ENCODE data around the gene CCDC68. TPM values are rescaled to one million over a fixed set of nuclear protein-coding genes. Genes with fewer than 3 reads are reported as not detected.

The CCDC68 gene
- total and polyA plus RNA-seq, 3 donors from 2014 or later = 8.5 to 54.1 (median 35.7) TPM

DNA sequence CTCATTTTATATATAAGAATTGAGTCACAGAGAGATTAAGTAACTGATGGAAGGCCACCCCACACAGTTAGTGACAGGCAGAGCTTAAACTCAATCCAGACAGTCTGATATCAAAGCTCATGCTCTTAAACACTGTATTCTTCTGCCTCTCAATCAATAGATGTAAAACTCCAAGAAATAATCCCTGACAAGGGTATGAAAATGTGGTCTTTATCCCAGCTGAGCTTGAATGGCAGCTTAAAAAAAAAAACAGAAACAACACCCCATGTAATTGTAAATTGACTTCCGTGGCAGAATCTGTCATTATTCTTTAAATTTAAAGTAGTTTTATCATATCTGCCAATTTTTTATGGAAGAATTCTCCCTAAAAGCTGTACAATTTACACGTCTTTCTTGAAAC, 70.9 kb downstream of the CCDC68 start:
- DNase-seq = no peak
- TF ChIP-seq POLR2A (IDR thresholded peaks at IDR 0.05) = no peak
- TF ChIP-seq, protein P1, sequence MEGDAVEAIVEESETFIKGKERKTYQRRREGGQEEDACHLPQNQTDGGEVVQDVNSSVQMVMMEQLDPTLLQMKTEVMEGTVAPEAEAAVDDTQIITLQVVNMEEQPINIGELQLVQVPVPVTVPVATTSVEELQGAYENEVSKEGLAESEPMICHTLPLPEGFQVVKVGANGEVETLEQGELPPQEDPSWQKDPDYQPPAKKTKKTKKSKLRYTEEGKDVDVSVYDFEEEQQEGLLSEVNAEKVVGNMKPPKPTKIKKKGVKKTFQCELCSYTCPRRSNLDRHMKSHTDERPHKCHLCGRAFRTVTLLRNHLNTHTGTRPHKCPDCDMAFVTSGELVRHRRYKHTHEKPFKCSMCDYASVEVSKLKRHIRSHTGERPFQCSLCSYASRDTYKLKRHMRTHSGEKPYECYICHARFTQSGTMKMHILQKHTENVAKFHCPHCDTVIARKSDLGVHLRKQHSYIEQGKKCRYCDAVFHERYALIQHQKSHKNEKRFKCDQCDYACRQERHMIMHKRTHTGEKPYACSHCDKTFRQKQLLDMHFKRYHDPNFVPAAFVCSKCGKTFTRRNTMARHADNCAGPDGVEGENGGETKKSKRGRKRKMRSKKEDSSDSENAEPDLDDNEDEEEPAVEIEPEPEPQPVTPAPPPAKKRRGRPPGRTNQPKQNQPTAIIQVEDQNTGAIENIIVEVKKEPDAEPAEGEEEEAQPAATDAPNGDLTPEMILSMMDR (IDR thresholded peaks at IDR 0.05) = no peak
- Histone ChIP-seq H3K4me1 (no peaks in the 10 kb centered on the region), H3K9me3 (no peaks in the 10 kb centered on the region), H3K4me3 (no peak overlapping the region), H3K27me3 (no peaks in the 10 kb centered on the region), H3K27ac (no peak overlapping the region), H3K36me3 (ENCODE audit: low read depth, missing control alignments) (no peaks in the 10 kb centered on the region)
- intact Hi-C loops (cut with DNase I; ENCODE audit: low total_unique reads) = no loop called here
- 92 to 94% methylated on average over 2 of the region's 2 CpGs for WGBS, 2 donors

DNA sequence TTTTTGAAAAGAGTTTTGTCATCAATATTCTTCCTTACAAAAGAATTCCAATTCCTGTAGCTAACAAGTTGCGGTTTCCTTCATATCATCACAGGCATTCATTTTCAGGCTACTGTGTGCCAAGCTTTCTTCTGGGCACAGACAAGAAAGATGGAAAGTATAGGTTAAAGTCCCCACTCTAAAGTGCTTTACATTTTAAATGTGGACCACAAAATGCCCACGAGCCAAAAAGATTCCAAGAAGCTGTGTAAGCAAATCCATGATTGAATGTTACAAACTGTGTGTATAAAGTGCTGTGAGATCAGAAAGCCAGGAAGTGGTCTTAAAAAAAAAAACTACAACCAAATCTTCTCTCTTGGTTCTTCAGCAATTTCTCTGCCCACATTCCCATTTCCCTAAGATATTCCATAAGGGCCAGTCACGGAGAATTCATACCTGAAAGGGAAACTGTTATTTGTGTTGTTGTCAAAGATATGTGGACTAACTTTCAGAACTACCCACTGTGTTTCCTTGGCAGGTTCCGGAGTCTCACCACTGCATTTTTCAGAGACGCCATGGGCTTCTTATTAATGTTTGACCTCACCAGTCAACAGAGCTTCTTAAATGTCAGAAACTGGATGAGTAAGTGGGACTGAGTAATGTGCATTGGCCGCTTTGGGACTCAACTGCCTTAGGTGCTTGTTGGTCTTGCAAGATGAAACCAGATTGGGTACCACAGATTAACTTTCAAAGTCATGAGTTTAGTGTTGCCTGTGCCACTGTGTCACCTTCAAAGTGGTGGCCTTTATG, 75.3 kb downstream of the CCDC68 start:
- no peak for DNase-seq
- 86 to 94% methylated on average over 6 of the region's 6 CpGs for WGBS, 2 donors
- TF ChIP-seq, protein P1 (IDR thresholded peaks at IDR 0.05) = no peak
- TF ChIP-seq POLR2A (IDR thresholded peaks at IDR 0.05) = no peak
- Histone ChIP-seq H3K4me1 (no peaks in the 10 kb centered on the region), H3K27ac (no peak overlapping the region), H3K27me3 (no peaks in the 10 kb centered on the region), H3K9me3 (no peaks in the 10 kb centered on the region), H3K4me3 (no peak overlapping the region), H3K36me3 (ENCODE audit: low read depth, missing control alignments) (no peaks in the 10 kb centered on the region)
- intact Hi-C loops (cut with DNase I; ENCODE audit: low total_unique reads) = no loop called here

DNA sequence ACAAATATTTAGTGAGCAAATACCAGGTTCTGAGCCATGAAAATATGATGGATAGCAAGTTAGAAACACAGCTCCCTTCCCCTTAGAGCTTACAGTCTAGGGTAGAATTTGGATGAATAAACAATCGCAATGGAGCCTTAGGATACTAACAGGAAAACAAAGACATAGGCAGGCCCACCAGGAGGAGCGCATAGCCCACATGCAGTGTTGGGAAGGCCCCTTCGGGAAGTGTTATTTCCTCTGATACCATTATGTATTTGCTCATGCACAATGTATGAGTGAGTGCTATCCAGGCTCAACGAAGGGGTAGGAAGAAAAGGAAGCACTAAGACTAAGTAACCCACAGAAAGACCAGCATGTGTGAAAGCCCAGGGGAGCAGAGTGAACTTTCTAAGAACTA, 76.9 kb downstream of the CCDC68 start:
- no peaks in the 10 kb centered on the region for H3K9me3 ChIP-seq
- H3K27me3 ChIP-seq = no peaks in the 10 kb centered on the region
- TF ChIP-seq POLR2A (IDR thresholded peaks at IDR 0.05) = no peak
- TF ChIP-seq, protein P1 (IDR thresholded peaks at IDR 0.05) = no peak
- H3K36me3 ChIP-seq (ENCODE audit: low read depth, missing control alignments) = no peaks in the 10 kb centered on the region
- WGBS, 2 donors = 84 to 91% methylated on average over 4 of the region's 4 CpGs
- no peak for DNase-seq
- intact Hi-C loops (cut with DNase I; ENCODE audit: low total_unique reads) = no loop called here
- no peaks in the 10 kb centered on the region for H3K4me1 ChIP-seq
- H3K27ac ChIP-seq = no peak overlapping the region
- H3K4me3 ChIP-seq = no peak overlapping the region

DNA sequence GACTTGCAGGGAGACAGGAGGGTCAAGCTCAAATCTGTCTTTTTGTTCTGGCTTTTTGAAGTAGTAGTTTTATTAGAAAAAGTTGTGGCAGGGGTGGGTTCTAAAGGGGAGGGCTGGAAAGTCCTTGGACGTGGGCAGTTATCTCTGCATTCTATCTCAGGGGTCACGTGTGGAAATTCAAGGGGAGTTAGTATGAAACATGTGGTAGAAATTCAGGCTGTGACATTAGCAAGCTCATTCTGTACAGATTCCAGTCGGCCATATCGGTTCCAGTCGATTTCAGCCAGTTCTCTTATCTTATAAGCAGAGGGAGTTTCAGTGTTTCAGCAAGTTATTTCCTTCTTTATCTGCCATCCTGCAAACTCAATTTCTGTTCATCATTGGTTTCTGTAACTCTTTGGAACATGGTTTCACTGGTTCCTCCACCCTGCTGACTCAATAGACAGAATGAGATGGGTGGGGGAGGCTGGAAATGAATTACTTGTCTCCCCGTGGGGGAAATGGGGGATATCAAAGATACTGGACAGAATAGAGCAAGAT, 78.0 kb downstream of the CCDC68 start:
- Histone ChIP-seq H3K4me3 (no peak overlapping the region), H3K36me3 (ENCODE audit: low read depth, missing control alignments) (no peaks in the 10 kb centered on the region), H3K27ac (no peak overlapping the region), H3K27me3 (no peaks in the 10 kb centered on the region), H3K9me3 (no peaks in the 10 kb centered on the region), H3K4me1 (no peaks in the 10 kb centered on the region)
- TF ChIP-seq POLR2A (IDR thresholded peaks at IDR 0.05) = no peak
- TF ChIP-seq, protein P1 (IDR thresholded peaks at IDR 0.05) = no peak
- intact Hi-C loops (cut with DNase I; ENCODE audit: low total_unique reads) = no loop called here
- WGBS, 2 donors = 35 to 40% methylated on average over 6 of the region's 6 CpGs
- DNase-seq = no peak

Data from testis (tissue), 3 donors.